ENCODE data around the gene CDH13.

DNA sequence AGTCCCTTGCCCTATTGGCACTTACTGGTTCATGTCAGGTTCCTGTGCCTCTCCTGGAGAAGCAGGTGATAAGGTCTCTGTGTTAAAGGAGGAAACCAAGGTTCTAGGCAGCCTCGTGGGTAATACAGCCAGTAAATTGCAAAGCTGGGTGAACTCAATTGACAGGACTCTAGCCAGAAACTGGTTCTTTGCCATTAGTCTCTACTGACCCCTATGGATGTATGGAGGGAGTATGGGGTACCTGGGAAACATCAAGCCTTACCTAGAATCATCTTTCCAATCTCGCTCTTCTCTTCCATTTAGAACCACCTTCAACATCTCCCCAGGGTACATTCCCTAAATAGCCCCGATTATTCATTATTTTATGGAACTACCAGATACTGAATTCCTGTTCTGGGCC lies 169.3 kb downstream of the CDH13 start:
- TF ChIP-seq, protein P1, sequence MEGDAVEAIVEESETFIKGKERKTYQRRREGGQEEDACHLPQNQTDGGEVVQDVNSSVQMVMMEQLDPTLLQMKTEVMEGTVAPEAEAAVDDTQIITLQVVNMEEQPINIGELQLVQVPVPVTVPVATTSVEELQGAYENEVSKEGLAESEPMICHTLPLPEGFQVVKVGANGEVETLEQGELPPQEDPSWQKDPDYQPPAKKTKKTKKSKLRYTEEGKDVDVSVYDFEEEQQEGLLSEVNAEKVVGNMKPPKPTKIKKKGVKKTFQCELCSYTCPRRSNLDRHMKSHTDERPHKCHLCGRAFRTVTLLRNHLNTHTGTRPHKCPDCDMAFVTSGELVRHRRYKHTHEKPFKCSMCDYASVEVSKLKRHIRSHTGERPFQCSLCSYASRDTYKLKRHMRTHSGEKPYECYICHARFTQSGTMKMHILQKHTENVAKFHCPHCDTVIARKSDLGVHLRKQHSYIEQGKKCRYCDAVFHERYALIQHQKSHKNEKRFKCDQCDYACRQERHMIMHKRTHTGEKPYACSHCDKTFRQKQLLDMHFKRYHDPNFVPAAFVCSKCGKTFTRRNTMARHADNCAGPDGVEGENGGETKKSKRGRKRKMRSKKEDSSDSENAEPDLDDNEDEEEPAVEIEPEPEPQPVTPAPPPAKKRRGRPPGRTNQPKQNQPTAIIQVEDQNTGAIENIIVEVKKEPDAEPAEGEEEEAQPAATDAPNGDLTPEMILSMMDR (IDR thresholded peaks at IDR 0.05; ENCODE audit: poor library complexity), result no peak
- TF ChIP-seq EZH2phosphoT487 (IDR thresholded peaks at IDR 0.05; ENCODE audit: low read depth, severe bottlenecking, unreplicated experiment), result no peak

All from hepatocyte (in vitro differentiated cells).